HG03060 (cell line): ENCODE data around the gene GARIN5B.

Source experiments
- ATAC-seq: cut with Tn5 transposase; IDR thresholded peaks from one replicate; pipeline ENCODE4 v1.9.1; 2021; ENCODE audit warnings: low read depth, moderate number of reproducible peaks; ENCODE audit not compliant: unreplicated experiment

Gene GARIN5B

GRCh38 chr19:55352549-55353145, 10.4 kb downstream of the GARIN5B start:
- ATAC-seq = no peak

GRCh38 chr19:55352040-55352439, 11.0 kb downstream of the GARIN5B start:
- no peak for ATAC-seq

- no peak for ATAC-seq
Observed at GRCh38 chr19:55350620-55351315, 12.3 kb downstream of the GARIN5B start.

- no peak for ATAC-seq
Observed at GRCh38 chr19:55348317-55349034, 14.6 kb downstream of the GARIN5B start.

DNA sequence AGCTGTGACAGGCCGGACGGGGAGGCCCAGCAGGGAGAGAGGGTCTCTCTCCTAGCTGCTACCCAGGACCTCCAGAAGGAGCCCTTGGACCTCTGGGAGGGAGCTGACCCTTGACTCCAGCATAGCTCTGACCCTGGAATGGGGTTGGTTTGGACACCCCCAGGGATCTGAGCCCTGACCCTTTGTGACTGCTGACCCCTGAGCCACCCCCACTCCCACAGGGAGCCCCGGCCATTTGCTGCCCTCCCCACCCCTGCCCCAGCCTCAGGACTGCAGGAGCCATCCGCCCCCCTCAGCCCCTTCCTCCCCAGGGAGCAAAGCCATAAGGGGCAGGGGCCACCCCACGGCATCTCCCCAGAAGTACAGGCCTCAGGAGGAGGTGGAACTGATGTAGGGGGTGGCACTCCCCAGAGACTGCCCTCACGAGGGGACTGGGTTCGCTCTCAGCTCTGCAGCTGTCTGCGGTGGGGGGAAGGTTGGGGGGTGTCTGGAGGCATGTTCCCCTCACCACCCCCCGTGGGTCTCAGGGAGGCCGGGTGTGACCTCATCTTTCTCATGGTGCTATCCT, 15.5 kb downstream of the GARIN5B start:
- ATAC-seq = no peak

- no peak for ATAC-seq
Observed at GRCh38 chr19:55346725-55347441, 16.2 kb downstream of the GARIN5B start.

DNA sequence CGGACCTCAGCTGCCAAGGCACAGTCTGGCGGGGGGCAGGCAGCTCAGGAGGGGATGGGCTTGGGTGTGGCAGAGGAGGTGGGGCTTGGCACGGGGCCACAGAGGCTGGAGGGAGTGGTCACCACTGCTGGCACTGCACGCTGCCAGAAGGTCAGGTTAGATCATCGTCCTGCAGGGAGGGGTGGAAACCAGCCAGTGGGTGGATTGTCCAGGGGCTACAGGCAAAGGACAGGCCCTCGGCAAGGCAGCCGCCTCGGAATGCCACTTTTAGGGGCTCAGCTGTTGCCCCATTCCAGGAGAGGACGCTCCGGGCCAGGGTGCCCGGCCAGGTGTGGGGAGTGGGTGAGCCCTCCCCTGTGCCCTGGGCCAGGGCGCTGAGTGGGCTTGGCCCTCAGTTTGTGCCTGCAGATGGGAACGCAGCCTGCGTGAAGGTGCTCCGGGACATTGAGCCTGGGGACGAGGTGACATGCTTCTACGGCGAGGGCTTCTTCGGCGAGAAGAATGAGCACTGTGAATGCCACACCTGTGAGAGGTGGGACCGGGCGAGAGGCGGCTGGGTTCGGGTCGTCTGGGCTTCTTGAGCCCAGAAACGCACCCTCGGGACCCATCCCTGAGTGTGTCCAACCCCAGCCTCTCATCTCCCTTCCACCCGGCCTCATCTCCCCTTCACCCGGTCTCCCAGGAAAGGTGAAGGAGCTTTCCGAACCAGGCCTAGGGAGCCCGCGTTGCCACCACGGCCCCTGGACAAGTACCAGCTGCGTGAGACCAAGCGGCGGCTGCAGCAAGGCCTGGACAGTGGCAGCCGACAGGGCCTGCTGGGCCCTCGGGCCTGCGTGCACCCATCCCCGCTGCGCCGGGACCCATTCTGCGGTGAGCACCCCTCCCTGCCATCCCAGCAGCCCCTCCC, 17.0 kb downstream of the GARIN5B start:
- ATAC-seq = no peak

- ATAC-seq = no peak
Observed at GRCh38 chr19:55345101-55345817, 17.8 kb downstream of the GARIN5B start.

- ATAC-seq = no peak
Observed at GRCh38 chr19:55344444-55344843, 18.6 kb downstream of the GARIN5B start.

GRCh38 chr19:55341595-55342531, 21.2 kb downstream of the GARIN5B start:
- ATAC-seq = no peak

GRCh38 chr19:55341171-55341588, 21.9 kb downstream of the GARIN5B start:
- ATAC-seq = no peak

DNA sequence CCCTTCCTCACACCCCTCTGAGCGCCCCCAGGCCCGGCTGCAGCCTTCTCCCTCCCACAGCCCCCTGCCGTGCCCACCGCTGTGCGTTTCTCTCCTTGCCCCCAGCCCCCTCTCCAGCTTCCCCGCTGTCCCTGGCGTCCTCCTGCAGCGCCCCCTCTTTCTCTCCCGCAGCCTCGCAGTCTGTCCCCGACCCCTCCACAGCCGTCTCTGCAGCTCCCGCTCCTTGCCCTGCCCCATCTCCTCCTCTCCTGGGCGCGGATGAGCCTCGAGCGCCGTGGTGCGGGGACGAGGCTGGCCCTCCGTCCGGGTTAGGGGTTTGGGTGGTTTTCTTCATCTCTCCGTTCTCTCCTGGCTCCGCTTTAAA, 22.3 kb downstream of the GARIN5B start:
- no peak for ATAC-seq

GRCh38 chr19:55339889-55340783, 22.9 kb downstream of the GARIN5B start:
- no peak for ATAC-seq

GRCh38 chr19:55339105-55339888, 23.8 kb downstream of the GARIN5B start, which contains the start of gene KMT5C:
Gene KMT5C (plus strand): TSS chr19:55339876. CDS start chr19:55341937, 2,061 bp downstream.
- peak; percentile 86 for ATAC-seq

DNA sequence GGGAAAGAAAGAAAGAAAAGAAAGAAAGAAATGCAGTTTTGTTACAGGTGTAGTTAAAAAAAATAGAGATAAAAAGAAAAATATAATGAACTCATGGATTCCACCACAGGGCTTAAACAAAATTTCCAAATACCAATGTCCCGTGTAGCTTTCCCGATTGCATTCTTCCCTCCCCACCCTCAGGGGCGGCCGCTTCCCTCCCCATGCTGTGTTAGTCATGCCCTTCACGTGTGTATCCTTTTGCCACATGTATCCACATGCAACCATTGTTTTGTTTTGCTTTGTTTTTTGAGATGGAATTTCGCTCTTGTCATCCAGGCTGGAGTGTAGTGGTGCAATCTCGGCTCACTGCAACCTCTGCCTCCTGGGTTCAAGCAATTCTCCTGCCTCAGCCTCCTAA, 27.0 kb downstream of the GARIN5B start:
- ATAC-seq = no peak

DNA sequence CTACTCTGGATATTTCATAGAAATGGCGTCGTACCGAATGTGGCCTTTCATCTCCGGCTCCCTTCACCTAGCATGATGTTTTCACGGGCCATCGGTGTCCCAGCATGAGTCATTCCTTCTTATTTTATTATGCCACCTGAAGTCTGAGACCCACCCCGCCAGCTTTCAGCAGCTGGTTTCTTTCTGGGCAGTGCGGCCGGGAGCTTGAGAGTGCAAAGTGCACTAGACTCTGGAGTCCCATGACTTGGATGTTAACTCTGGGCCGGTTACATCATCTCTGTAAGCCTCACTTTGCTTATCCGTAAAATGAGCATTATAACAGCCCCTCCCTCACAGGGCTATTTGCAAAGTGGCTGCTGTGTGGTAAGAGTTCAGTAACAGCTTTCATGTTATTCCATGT, 29.2 kb downstream of the GARIN5B start:
- ATAC-seq = no peak
